HUES6 (cell line): ENCODE data around the gene PACS1.

Experiments
- H3K27ac ChIP-seq: 2 replicates; pipeline ENCODE4 v1.7.0; 2013; ENCODE audit warnings: low read depth, mild to moderate bottlenecking, low read length, inconsistent platforms
- H3K27me3 ChIP-seq: 2 replicates; pipeline ENCODE4 v1.6.1; 2013; ENCODE audit warnings: low read length; ENCODE audit not compliant: control insufficient read depth, insufficient read depth
- H3K36me3 ChIP-seq: 2 replicates; pipeline ENCODE4 v1.6.1; 2013; ENCODE audit warnings: low read length; ENCODE audit not compliant: control insufficient read depth, insufficient read depth
- H3K4me1 ChIP-seq: 2 replicates; pipeline ENCODE4 v1.6.1; 2013; ENCODE audit warnings: low read length; ENCODE audit not compliant: control insufficient read depth, insufficient read depth
- H3K4me3 ChIP-seq: 2 replicates; pipeline ENCODE4 v1.5.1; 2013; ENCODE audit warnings: low read depth, low read length
- H3K9ac ChIP-seq: one replicate; pipeline ENCODE4 v1.6.1; 2013; ENCODE audit warnings: mild to moderate bottlenecking, low read length
- H3K9me3 ChIP-seq: 2 replicates; pipeline ENCODE4 v1.6.1; 2013; ENCODE audit warnings: low read depth, low read length; ENCODE audit not compliant: control insufficient read depth, insufficient read depth

PACS1 gene

DNA sequence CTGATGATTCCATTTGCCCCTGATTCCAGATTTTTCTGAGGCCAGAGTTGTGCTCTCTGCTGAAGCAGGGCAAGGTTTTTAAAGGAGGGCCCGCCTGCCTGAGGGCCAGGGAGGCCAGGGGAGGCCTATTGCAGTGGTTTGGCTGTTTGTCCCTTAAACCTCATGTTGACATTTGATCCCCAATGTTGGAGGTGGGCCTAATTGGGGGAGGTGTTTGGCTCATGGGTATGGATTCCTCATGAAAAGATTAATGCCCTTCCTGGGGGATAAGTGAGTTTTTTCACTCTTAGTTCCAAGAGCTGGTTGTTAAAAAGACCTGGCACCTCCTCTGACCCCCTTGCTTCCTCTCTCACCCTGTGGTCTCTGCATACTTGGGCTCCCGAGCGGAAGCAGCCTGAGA, 30.3 kb upstream of the PACS1 start:
- H3K4me3 ChIP-seq, result no peak overlapping the region
- H3K9me3 ChIP-seq, result peaks cover 11% of the 10 kb centered on the region; the same call in 1 of the 2 replicates
- H3K4me1 ChIP-seq, result peaks cover 2% of the 10 kb centered on the region
- no peak overlapping the region for H3K9ac ChIP-seq
- peaks cover 15% of the 10 kb centered on the region; the same call in 1 of the 2 replicates for H3K36me3 ChIP-seq
- no peak overlapping the region for H3K27ac ChIP-seq
- no peaks in the 10 kb centered on the region for H3K27me3 ChIP-seq

- peaks cover 10% of the 10 kb centered on the region for H3K4me1 ChIP-seq
- H3K27ac ChIP-seq, result no peak overlapping the region
- peaks cover 15% of the 10 kb centered on the region; the same call in 1 of the 2 replicates for H3K36me3 ChIP-seq
- no peaks in the 10 kb centered on the region for H3K27me3 ChIP-seq
- H3K9me3 ChIP-seq, result 0 out of 2 replicates have a peak, but pooled peaks cover under 1% of the 10 kb centered on the region
- H3K9ac ChIP-seq, result no peak overlapping the region
- no peak overlapping the region for H3K4me3 ChIP-seq
Observed at GRCh38 chr11:66042227-66042995, 27.7 kb upstream of the PACS1 start.

DNA sequence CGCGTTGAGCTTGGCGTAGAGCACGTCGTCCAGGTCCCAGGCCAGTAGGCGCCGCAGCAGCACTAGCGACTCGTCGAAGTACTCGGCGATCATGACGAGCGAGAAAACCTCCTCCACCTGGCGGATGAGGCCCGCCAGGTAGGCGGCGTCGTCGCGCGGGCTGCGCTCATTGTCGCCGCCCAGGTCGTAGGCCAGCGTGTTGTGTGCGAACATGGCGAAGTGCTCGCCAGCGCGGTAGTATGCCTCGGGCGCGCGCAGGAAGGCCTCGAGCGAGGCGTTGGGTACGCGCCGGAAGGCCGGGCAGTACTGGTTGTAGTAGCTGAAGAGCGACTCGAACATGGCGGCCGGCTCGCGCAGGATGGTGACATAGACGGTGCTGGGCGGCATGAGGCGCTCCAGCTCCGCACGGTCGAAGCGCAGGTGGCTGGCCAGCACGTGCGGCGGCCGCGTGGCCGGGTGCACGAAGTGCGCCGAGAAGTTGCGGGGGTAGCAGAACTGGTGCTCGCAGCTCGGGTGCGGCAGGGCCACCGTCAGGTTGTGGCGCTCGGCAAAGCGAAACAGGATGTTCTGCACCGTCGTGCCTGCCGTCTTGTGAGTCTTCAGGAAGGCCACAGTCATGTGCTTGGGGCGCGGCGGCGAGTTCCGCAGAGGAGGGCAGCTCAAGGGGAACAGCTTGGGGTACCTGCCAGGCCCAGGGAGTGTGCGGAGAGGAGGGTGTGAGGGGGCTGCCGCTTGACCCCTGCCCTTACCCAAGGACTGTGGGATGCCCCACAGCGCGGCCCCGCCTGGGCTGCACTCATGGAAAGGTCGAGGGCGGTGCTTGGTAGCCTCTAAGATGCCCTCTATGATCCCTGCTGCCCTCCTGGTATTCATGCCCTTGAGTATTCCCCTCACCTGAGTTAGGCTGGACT, 26.8 kb upstream of the PACS1 start:
- H3K36me3 ChIP-seq, result peaks cover 15% of the 10 kb centered on the region; the same call in 1 of the 2 replicates
- H3K9me3 ChIP-seq, result no peaks in the 10 kb centered on the region
- no peak overlapping the region for H3K4me3 ChIP-seq
- H3K4me1 ChIP-seq, result peaks cover 10% of the 10 kb centered on the region
- H3K9ac ChIP-seq, result no peak overlapping the region
- no peaks in the 10 kb centered on the region for H3K27me3 ChIP-seq
- H3K27ac ChIP-seq, result no peak overlapping the region

- no peak overlapping the region for H3K9ac ChIP-seq
- peaks cover 15% of the 10 kb centered on the region; the same call in 1 of the 2 replicates for H3K36me3 ChIP-seq
- H3K9me3 ChIP-seq, result no peaks in the 10 kb centered on the region
- no peak overlapping the region for H3K27ac ChIP-seq
- no peak overlapping the region for H3K4me3 ChIP-seq
- H3K4me1 ChIP-seq, result peaks cover 14% of the 10 kb centered on the region
- H3K27me3 ChIP-seq, result no peaks in the 10 kb centered on the region; the same call in 1 of the 2 replicates
Observed at GRCh38 chr11:66044757-66045156, 25.3 kb upstream of the PACS1 start.

DNA sequence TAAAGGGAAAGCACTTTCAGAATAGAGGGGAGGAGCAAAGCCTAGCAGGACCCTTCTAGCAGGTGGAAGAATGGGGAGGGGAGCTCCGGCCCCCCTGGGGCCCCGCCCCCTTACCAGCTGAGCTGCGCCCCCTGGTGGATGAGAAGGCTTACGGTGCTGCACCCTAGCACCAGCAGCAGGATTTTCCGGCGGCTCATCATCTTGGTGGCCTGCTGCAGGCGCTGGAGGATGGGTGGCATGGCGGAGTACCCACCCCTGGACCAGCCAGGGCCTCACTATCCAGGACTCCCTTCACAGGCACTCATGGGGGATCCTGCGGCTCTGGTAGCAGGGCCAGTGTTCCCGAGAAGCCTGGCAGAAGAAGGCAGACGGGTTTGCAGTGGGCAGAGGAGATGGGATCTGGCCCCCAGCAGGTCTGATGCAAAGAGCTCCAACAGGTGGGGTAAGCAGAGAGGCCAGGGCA, 24.9 kb upstream of the PACS1 start:
- no peak overlapping the region for H3K27ac ChIP-seq
- H3K4me3 ChIP-seq, result no peak overlapping the region
- peaks cover 14% of the 10 kb centered on the region for H3K4me1 ChIP-seq
- H3K27me3 ChIP-seq, result no peaks in the 10 kb centered on the region; the same call in 1 of the 2 replicates
- no peak overlapping the region for H3K9ac ChIP-seq
- H3K9me3 ChIP-seq, result no peaks in the 10 kb centered on the region
- peaks cover 15% of the 10 kb centered on the region; the same call in 1 of the 2 replicates for H3K36me3 ChIP-seq

DNA sequence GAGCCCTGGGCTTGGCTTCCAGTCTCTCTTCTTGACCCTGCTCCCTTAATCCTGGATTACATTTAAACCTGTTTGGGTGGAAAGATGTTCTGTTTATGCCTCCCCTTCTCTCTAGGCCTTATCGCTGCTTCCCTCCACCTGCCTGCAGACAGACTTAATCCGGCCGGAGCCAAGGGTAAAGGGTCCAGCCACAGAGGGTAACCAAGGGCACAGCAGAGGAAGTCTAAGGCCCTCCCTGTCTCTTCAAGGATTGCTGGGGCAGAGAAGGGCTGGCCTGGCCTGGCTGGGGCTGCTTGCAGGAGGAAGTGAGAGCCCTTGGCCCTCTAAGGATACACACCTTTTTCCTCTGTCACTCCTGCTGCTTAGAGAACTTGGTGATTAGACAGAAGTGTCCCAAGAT, 23.2 kb upstream of the PACS1 start:
- no peak overlapping the region for H3K4me3 ChIP-seq
- H3K27ac ChIP-seq, result no peak overlapping the region
- peaks cover 9% of the 10 kb centered on the region; the same call in 1 of the 2 replicates for H3K36me3 ChIP-seq
- H3K4me1 ChIP-seq, result peaks cover 23% of the 10 kb centered on the region
- no peaks in the 10 kb centered on the region for H3K9me3 ChIP-seq
- no peaks in the 10 kb centered on the region; the same call in 1 of the 2 replicates for H3K27me3 ChIP-seq
- H3K9ac ChIP-seq, result no peak overlapping the region

- H3K4me1 ChIP-seq, result peaks cover 23% of the 10 kb centered on the region
- H3K9ac ChIP-seq, result no peak overlapping the region
- H3K27me3 ChIP-seq, result no peaks in the 10 kb centered on the region; the same call in 1 of the 2 replicates
- H3K36me3 ChIP-seq, result peaks cover 9% of the 10 kb centered on the region; the same call in 1 of the 2 replicates
- H3K4me3 ChIP-seq, result peak overlapping the region; percentile 72; the same call in 1 of the 2 replicates
- H3K27ac ChIP-seq, result no peak overlapping the region
- no peaks in the 10 kb centered on the region for H3K9me3 ChIP-seq
Observed at GRCh38 chr11:66047541-66048365, 22.3 kb upstream of the PACS1 start.

GRCh38 chr11:66048547-66049323, 21.3 kb upstream of the PACS1 start, which contains the start of gene GAL3ST3:
Gene GAL3ST3 (minus strand): TSS chr11:66049161. CDS start chr11:66045415, 3,746 bp downstream.
- Histone ChIP-seq H3K27ac (no peak within 1 kb of the TSS), H3K4me1 (peaks cover 29% of the 10 kb centered on the region), H3K9ac (no peak within 1 kb of the TSS), H3K4me3 (peak within 1 kb of the TSS; percentile 72), H3K9me3 (no peaks in the 10 kb centered on the region), H3K27me3 (no peaks in the 10 kb centered on the region; the same call in 1 of the 2 replicates), H3K36me3 (peaks cover 6% of the 10 kb centered on the region; the same call in 1 of the 2 replicates)

- H3K4me3 ChIP-seq, result peak overlapping the region; percentile 98
Observed at GRCh38 chr11:66050581-66051231, 19.4 kb upstream of the PACS1 start.

More at GRCh38 chr11:66050581-66051231, 19.4 kb upstream of the PACS1 start:
- peaks cover 19% of the 10 kb centered on the region for H3K4me1 ChIP-seq
- peaks cover 17% of the 10 kb centered on the region for H3K36me3 ChIP-seq
- peak overlapping the region; percentile 99 for H3K9ac ChIP-seq
- no peaks in the 10 kb centered on the region for H3K9me3 ChIP-seq
- no peaks in the 10 kb centered on the region; the same call in 1 of the 2 replicates for H3K27me3 ChIP-seq
- peak overlapping the region; percentile 82; the same call in 1 of the 2 replicates for H3K27ac ChIP-seq
